ENCODE data around the gene TMEFF1. TPM values are rescaled to one million over a fixed set of nuclear protein-coding genes. Genes with fewer than 3 reads are reported as not detected.

TMEFF1 gene
- total and polyA plus RNA-seq, 4 donors: 0.01 to 0.77 (median 0.71) TPM; not detected in 1

DNA sequence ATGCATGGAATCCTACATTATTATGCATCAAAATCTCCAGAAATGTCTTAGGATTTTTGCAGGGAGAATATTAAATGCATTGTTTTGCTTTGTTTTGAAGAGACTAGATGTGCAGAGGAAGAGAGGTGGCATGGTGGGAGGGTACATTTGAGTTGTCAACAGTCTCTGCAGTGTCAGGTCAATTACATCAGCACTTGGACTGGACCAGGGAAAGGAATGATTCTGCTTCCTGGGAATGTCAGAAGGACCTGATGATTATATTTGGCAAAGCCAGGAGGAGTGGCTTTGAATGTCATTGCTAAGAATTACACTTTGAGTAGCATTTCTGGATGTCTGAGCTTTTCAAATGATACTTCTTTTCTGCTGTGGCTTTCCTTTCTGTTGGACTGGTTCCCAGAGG, 17.5 kb upstream of the TMEFF1 start:
- Histone ChIP-seq H3K4me1 (ENCODE audit: control insufficient read depth in 5 of 5, insufficient read depth in 5 of 5, low read length in 5 of 5) (no peaks in the 10 kb centered on the region), H3K27me3 (ENCODE audit: control insufficient read depth in 3 of 3, insufficient read depth in 3 of 3, low read length in 2 of 3) (no peaks in the 10 kb centered on the region), H3K36me3 (ENCODE audit: control insufficient read depth in 4 of 4, insufficient read depth in 4 of 4, low read length in 4 of 4) (peaks cover 5 to 26% (median 14%) of the 10 kb centered on the region in 4 donors), H3K9ac (ENCODE audit: insufficient read depth in 1 of 2, low read length in 2 of 2) (no peak overlapping the region), H3K4me3 (no peak overlapping the region), H3K27ac (ENCODE audit: low read depth in 1 of 2, low read length in 1 of 2) (no peak overlapping the region), H3K9me3 (ENCODE audit: control insufficient read depth in 4 of 4, insufficient read depth in 3 of 4, low read length in 3 of 4) (peaks cover 0 to 4% (median 1%) of the 10 kb centered on the region in 4 donors)
- DNase-seq: no peak
- TF ChIP-seq, protein P1, sequence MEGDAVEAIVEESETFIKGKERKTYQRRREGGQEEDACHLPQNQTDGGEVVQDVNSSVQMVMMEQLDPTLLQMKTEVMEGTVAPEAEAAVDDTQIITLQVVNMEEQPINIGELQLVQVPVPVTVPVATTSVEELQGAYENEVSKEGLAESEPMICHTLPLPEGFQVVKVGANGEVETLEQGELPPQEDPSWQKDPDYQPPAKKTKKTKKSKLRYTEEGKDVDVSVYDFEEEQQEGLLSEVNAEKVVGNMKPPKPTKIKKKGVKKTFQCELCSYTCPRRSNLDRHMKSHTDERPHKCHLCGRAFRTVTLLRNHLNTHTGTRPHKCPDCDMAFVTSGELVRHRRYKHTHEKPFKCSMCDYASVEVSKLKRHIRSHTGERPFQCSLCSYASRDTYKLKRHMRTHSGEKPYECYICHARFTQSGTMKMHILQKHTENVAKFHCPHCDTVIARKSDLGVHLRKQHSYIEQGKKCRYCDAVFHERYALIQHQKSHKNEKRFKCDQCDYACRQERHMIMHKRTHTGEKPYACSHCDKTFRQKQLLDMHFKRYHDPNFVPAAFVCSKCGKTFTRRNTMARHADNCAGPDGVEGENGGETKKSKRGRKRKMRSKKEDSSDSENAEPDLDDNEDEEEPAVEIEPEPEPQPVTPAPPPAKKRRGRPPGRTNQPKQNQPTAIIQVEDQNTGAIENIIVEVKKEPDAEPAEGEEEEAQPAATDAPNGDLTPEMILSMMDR (IDR thresholded peaks at IDR 0.05; ENCODE audit: control extremely low read depth, extremely low read depth): no peak
- ATAC-seq (ENCODE audit: insufficient read depth, low FRiP score): no peak

DNA sequence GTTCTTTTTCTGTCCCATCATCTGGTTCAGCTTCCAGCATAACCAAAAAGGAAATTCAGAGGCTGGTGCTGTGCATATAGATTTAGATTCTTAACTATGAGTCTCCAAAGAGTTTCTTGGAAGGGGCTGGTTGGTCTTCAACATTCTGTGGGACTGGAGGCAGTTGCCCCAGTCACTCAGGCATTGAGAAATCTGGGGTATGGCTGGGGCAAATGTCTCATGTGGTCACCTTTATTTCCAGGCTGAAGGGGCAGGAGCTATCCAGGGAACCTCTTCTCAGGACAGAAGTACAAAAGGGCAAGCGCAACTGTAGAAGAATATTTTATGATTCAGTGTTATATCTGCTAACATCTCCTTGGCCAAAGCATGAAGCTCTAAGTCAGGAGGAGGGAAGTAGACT, 15.4 kb upstream of the TMEFF1 start:
- WGBS, 2 donors: 94 to 98% methylated on average over 1 of the region's 1 CpG
- TF ChIP-seq, protein P1 (IDR thresholded peaks at IDR 0.05; ENCODE audit: control extremely low read depth, extremely low read depth): no peak
- Histone ChIP-seq H3K9me3 (ENCODE audit: control insufficient read depth in 4 of 4, insufficient read depth in 3 of 4, low read length in 3 of 4) (peaks cover 0 to 4% (median 0%) of the 10 kb centered on the region in 4 donors), H3K27ac (ENCODE audit: low read depth in 1 of 2, low read length in 1 of 2) (no peak overlapping the region), H3K4me3 (no peak overlapping the region), H3K9ac (ENCODE audit: insufficient read depth in 1 of 2, low read length in 2 of 2) (no peak overlapping the region), H3K27me3 (ENCODE audit: control insufficient read depth in 3 of 3, insufficient read depth in 3 of 3, low read length in 2 of 3) (no peaks in the 10 kb centered on the region), H3K4me1 (ENCODE audit: control insufficient read depth in 5 of 5, insufficient read depth in 5 of 5, low read length in 5 of 5) (no peaks in the 10 kb centered on the region), H3K36me3 (ENCODE audit: control insufficient read depth in 4 of 4, insufficient read depth in 4 of 4, low read length in 4 of 4) (peaks cover 0 to 14% (median 7%) of the 10 kb centered on the region in 4 donors)
- DNase-seq (no peak), ATAC-seq (ENCODE audit: insufficient read depth, low FRiP score) (no peak)

DNA sequence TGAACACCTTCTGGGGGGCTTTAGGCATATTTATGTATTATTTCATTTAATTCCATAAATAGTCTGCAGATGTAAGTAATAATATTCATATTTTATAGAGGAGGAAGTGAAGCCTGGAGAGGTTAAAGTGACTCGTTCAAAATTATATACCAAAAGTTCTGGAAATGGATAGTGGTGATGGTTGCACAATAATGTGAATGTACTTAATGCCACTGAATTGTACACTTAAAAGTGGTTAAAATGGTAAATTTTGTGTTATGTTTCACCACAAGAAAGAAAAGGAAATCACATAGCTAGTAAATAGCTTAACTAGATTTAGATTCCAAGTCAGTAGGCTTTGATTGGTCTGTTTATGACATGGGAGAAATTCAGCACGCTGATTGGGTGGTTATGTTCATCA, 13.0 kb upstream of the TMEFF1 start:
- Histone ChIP-seq H3K9ac (ENCODE audit: insufficient read depth in 1 of 2, low read length in 2 of 2) (no peak overlapping the region), H3K4me3 (no peak overlapping the region), H3K27me3 (ENCODE audit: control insufficient read depth in 3 of 3, insufficient read depth in 3 of 3, low read length in 2 of 3) (no peaks in the 10 kb centered on the region), H3K27ac (ENCODE audit: low read depth in 1 of 2, low read length in 1 of 2) (no peak overlapping the region), H3K9me3 (ENCODE audit: control insufficient read depth in 4 of 4, insufficient read depth in 3 of 4, low read length in 3 of 4) (no peaks in the 10 kb centered on the region), H3K4me1 (ENCODE audit: control insufficient read depth in 5 of 5, insufficient read depth in 5 of 5, low read length in 5 of 5) (no peaks in the 10 kb centered on the region), H3K36me3 (ENCODE audit: control insufficient read depth in 4 of 4, insufficient read depth in 4 of 4, low read length in 4 of 4) (peaks cover 0 to 3% (median 1%) of the 10 kb centered on the region in 4 donors)
- no peak for ATAC-seq (ENCODE audit: insufficient read depth, low FRiP score)
- 52 to 70% methylated on average over 2 of the region's 2 CpGs for WGBS, 2 donors
- DNase-seq: no peak
- TF ChIP-seq, protein P1 (IDR thresholded peaks at IDR 0.05; ENCODE audit: control extremely low read depth, extremely low read depth): no peak

DNA sequence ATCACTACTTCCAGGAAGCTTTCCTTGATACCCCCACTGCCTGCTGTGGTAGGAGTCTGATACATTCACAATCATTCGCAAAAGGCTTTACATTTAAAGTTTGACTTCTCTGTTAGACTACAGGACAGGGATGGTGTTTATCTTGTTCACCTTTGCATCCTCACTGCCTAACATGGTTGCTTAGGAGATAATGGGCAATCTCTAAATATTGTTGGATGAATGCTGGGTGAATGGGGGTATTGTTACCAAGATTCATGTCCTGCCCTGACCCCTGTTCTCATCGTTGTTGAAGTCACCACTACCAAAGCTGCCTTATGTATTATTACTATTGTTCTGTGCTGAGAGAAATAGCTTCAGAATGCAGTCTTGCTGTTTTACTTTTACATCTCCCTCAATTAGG, 7.7 kb upstream of the TMEFF1 start:
- TF ChIP-seq, protein P1 (IDR thresholded peaks at IDR 0.05; ENCODE audit: control extremely low read depth, extremely low read depth): no peak
- WGBS, 2 donors: 86 to 92% methylated on average over 2 of the region's 2 CpGs
- Histone ChIP-seq H3K36me3 (ENCODE audit: control insufficient read depth in 4 of 4, insufficient read depth in 4 of 4, low read length in 4 of 4) (no peaks in the 10 kb centered on the region), H3K4me3 (no peak overlapping the region), H3K9ac (ENCODE audit: insufficient read depth in 1 of 2, low read length in 2 of 2) (no peak overlapping the region), H3K4me1 (ENCODE audit: control insufficient read depth in 5 of 5, insufficient read depth in 5 of 5, low read length in 5 of 5) (peaks cover 0 to 4% (median 0%) of the 10 kb centered on the region in 5 donors), H3K27ac (ENCODE audit: low read depth in 1 of 2, low read length in 1 of 2) (no peak overlapping the region), H3K9me3 (ENCODE audit: control insufficient read depth in 4 of 4, insufficient read depth in 3 of 4, low read length in 3 of 4) (no peaks in the 10 kb centered on the region), H3K27me3 (ENCODE audit: control insufficient read depth in 3 of 3, insufficient read depth in 3 of 3, low read length in 2 of 3) (no peaks in the 10 kb centered on the region)
- ATAC-seq (ENCODE audit: insufficient read depth, low FRiP score) (no peak), DNase-seq (no peak)
